ENCODE measurements around the gene SIRT2.

The SIRT2 gene

GRCh38 chr19:38850436-38850975, 48.9 kb downstream of the SIRT2 start (continued):
- TF ChIP-seq ZNF138 (tag by site-specific recombination; IDR thresholded peaks at IDR 0.05; ENCODE audit: borderline replicate concordance): no peak
- TF ChIP-seq ZSCAN30 (tag by site-specific recombination; IDR thresholded peaks at IDR 0.05): peak; percentile 90
- TF ChIP-seq ZBTB1 (tag by site-specific recombination; IDR thresholded peaks at IDR 0.05): no peak

GRCh38 chr19:38849860-38850435, 49.5 kb downstream of the SIRT2 start, which contains the start of gene HNRNPL:
Gene HNRNPL (minus strand): TSS chr19:38849986. CDS start chr19:38849966, 20 bp downstream.
- H3K9me3 ChIP-seq (ENCODE audit: control insufficient read depth, insufficient read depth, low read depth, low read length): no peaks in the 10 kb centered on the region
- ChIA-PET CTCF (interaction anchor here (0.5 to 1.4 kb wide), 6 partner anchors 17 to 447 kb away, joined by 3 to 13 read pairs (median 3); partner anchors contain the start of gene FAM98C), POLR2A (interaction anchor here (0.6 to 6.4 kb wide), 28 partner anchors 11 to 586 kb away, joined by 3 to 159 read pairs (median 6); partner anchors contain the start of genes ECH1, EIF3K, FBXO17 and MRPS12)
- H3K36me3 ChIP-seq (ENCODE audit: control insufficient read depth in 2 of 2, insufficient read depth in 1 of 2, low read length in 2 of 2): peaks cover 39 to 42% of the 10 kb centered on the region in 2 experiments
- H3K4me3 ChIP-seq (ENCODE audit: low read depth, low read length): peak within 1 kb of the TSS; percentile 57
- peaks cover 32% of the 10 kb centered on the region for H3K4me1 ChIP-seq (ENCODE audit: control insufficient read depth, insufficient read depth, low read length)
- peak within 1 kb of the TSS; percentile 100 for H3K27ac ChIP-seq (ENCODE audit: extremely low read depth, low read depth, low read length)
- TF ChIP-seq EGR2 (tag by site-specific recombination; IDR thresholded peaks at IDR 0.05; ENCODE audit: low read depth) (peak; percentile 95), ZNF341 (tag by site-specific recombination; IDR thresholded peaks at IDR 0.05; ENCODE audit: low read depth) (peak; percentile 100), ZNF404 (tag by site-specific recombination; IDR thresholded peaks at IDR 0.05) (no peak), ZNF518A (tag by site-specific recombination; conservative IDR thresholded peaks at IDR 0.05; ENCODE audit: low read depth) (peak; percentile 36; the same call in 1 of the 2 replicates), PBX3 (CRISPR knock-in tag; IDR thresholded peaks at IDR 0.05) (peak; percentile 100), KLF17 (tag by site-specific recombination; IDR thresholded peaks at IDR 0.05) (peak; percentile 90), KLF8 (tag by site-specific recombination; IDR thresholded peaks at IDR 0.05) (peak; percentile 99), AEBP2 (tag by site-specific recombination; IDR thresholded peaks at IDR 0.05; ENCODE audit: borderline replicate concordance) (no peak), ZNF76 (tag by site-specific recombination; IDR thresholded peaks at IDR 0.05; ENCODE audit: borderline replicate concordance, low read depth) (peak; percentile 85), ZNF394 (tag by site-specific recombination; IDR thresholded peaks at IDR 0.05; ENCODE audit: borderline replicate concordance) (peak; percentile 99), PRDM10 (tag by site-specific recombination; IDR thresholded peaks at IDR 0.05) (peak; percentile 55), KLF10 (tag by site-specific recombination; IDR thresholded peaks at IDR 0.05) (peak; percentile 60; the same call in 1 of the 2 replicates), GLIS2 (tag by site-specific recombination; IDR thresholded peaks at IDR 0.05) (peak; percentile 100), ZFHX2 (tag by site-specific recombination; conservative IDR thresholded peaks at IDR 0.05) (peak; percentile 96), KLF1 (tag by site-specific recombination; IDR thresholded peaks at IDR 0.05) (peak; percentile 74), KLF9 (tag by site-specific recombination; IDR thresholded peaks at IDR 0.05; ENCODE audit: low read depth) (peak; percentile 52), SCRT1 (tag by site-specific recombination; IDR thresholded peaks at IDR 0.05; ENCODE audit: borderline replicate concordance) (no peak)
